GM12873 (cell line): ENCODE data around the gene CDC27.

Experiments used
- CTCF ChIP-seq: IDR thresholded peaks from 2 replicates; pipeline ENCODE4 v1.5.1; 2012; ENCODE audit warnings: low read depth, mild to moderate bottlenecking, moderate library complexity, low read length, control low read depth; ENCODE audit not compliant: insufficient read depth; ENCODE audit errors: missing control alignments

Gene CDC27

GRCh38 chr17:47188876-47189731 is at the start of gene CDC27:
TSS of gene CDC27 (minus strand) at chr17:47189295. CDS start at chr17:47189172, 123 bp downstream.
- no peak for TF ChIP-seq CTCF

- no peak for TF ChIP-seq CTCF
Observed at GRCh38 chr17:47238321-47239010, 49.4 kb upstream of the CDC27 start.

GRCh38 chr17:47237841-47238240 is 48.7 kb upstream of the CDC27 start:
- TF ChIP-seq CTCF = no peak

- TF ChIP-seq CTCF = no peak
Observed at GRCh38 chr17:47235923-47236322, 46.8 kb upstream of the CDC27 start.

GRCh38 chr17:47235506-47235905 is 46.4 kb upstream of the CDC27 start:
- no peak for TF ChIP-seq CTCF

- no peak for TF ChIP-seq CTCF
Observed at GRCh38 chr17:47232465-47232864, 43.4 kb upstream of the CDC27 start.

- no peak for TF ChIP-seq CTCF
Observed at GRCh38 chr17:47231866-47232265, 42.8 kb upstream of the CDC27 start.
